Measurements from ENCODE around the gene SORCS2.
"Not testable (repeated sequence)": the region's sequence is repeated elsewhere in the genome, so short reads cannot be mapped to it uniquely, and the experiment has no call there.

SORCS2 gene

DNA sequence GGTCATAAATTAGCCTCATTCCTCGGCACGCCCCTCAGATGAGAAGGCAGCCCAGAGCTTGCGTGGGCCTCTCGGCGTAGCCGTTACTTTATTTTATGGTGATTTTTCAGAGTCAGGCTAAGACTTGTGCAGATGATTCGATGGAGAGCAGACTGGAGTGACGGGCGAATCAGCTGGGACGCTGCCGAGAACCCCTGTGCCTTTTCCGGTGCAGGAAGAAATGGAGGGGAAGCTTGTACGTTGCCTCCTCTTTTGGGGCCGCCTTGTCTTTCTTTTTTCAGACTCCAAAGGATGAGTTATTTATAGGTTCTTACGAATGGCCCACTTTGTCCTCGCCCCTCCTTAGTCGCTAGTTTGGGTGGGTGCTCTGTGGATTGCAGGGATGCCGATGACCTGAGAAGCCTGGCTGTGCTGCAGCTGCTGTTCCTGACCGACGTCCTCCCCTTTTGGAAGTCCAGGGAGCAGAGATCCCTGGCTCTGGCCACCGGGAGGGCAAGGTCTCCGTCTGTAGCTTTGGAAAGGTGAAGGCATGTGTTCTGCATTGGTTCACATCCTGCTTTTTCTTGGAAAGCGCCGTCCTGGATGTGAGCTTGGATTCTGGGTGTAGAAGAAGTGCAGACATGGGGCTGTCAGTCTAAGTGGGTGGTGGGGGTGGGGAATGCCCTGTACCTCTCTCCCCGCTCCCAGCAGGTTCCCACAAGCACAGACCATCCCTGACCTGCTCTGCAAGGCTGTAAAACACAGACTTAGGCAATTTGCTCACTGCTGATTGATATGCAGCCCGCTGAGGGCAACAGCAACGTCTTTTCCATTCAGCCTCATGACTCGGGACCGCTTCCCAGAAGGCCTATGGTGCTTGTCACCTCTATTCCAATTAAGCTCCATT lies 9.3 kb downstream of the SORCS2 start:
- peak; percentile 34 for DNase-seq

DNA sequence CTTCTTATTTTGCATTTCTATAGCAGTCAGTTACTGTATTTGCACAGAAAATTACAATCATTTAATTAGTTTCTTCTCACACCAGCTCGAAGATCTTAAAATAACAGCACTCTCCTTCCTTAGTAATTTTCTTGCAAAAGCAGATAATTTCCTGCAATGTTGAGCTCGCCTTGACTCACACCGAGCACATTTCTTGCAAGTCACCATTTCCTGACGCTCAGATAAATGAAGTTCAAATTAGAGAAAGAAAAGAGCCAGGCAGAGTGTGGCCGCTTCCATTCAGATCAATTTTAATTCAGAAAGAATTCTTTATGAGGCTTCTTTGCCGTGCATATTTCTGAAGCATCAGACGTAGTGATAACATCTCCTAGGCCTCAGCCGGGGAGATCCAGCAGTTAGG lies 10.1 kb downstream of the SORCS2 start:
- no peak for DNase-seq

DNA sequence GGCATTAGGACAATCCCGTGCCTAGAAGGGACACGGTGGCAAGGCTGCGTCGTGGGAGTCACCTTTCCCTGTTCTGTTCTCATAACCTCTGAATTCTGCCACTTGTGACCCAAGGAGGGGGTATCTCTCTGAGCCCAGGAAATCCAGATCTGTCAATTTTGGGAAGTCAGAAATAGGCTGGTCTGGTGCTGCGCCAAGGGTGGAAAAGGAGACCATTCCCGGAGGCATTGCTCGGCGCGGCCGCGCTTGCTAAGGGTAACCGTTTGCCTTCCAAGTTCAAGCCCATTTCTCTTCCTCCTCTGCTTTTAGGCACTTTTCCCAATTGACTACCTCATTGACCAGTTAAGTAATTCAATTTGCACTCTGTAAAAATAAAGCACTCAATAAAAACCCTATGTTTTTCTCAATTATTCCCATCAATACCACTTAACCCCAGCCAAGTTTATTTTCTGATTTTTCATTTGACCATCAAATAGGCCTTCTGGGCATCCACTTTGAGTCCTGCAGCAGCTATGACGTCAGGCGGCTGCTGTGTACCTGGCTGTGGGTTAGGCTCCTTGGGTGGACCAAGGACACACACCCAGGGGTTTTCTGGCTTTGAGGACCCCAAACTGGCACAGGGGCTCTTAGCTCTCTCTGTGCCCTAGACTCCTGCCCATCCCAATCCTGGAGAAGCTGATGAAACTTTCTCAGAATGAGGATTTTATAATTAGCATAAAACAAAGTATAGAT lies 12.5 kb downstream of the SORCS2 start:
- no peak for DNase-seq

DNA sequence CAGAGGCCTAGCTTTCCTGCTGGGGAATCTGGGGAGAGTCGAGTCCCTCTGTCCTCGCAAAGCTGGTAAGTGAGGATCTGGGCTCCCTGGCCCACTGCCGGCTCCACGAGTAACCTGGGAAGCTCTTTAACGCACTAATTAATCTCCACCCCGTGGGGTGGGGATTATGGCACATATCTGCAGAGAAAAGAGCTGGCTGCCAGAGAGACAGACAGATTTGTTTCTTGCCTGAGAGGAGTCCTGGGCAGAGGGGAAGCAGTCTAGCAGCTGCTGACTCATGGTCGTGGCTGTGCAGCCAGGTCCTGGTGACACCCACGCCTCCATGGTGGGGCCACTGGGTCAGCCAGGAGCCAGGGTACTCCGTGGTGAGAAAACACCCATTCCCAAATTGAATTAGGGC lies 14.0 kb downstream of the SORCS2 start:
- peak; percentile 77 for DNase-seq

DNA sequence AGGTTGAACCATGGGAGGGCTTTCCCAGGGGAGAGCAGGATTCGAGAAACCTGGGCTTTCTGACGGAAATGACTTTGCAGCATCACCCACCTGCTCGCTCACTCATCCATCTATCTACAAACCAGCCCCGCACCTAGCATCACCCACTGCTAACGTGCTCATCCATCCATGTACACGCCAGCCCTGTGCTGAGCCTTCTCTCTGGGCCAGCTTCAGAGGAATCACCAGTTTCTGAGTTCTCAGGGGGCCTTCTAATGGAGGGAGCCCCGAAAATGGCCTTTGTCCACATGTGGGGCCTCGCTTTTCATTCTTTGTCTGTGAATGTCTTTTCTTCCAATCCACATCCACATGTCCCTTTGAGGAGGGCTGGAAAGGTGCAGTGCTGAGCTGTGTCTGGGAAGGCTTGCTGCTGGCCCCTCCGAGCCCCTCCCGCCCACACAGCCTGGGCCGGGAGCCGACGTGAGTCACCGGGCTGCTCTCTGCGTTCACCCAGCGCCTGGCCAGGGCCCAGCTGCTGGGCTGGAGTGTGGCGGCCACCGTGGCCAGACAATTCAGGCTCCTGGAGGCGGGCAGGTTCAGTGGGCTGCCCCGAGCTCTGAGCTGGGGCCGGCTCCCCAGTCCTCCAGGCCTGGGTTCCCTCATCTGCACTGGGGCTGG lies 14.7 kb downstream of the SORCS2 start:
- DNase-seq, result peak; percentile 92

DNA sequence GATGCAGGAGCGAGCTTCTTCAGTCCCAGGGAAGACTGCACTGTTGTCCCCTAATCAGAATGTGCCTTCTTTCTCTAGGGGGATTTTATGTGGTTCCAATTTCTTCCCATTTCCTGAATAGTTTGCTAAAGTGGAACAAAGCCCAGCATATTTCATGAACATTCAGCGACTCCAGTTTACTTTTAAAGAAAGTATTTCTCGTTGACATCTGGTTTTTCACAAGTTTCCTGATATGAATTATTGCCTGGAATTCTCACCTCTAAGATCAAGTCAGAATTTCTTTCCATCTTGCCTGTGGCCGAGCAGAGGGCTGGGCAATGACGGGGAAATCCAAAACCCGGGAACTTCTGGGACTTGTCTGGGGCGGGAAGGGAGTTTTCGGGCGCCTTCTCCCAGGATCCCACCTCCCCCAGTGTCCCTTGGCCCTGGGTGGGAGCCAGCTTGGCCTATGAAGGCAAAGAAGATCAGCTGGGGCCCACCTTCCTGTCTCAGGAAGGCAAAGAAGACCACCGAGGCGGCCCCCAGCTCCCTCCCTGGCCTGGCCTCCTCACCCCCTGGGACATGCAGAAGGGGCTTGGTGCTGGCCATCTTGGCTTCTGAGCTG lies 15.4 kb downstream of the SORCS2 start:
- DNase-seq, result peak; percentile 88

DNA sequence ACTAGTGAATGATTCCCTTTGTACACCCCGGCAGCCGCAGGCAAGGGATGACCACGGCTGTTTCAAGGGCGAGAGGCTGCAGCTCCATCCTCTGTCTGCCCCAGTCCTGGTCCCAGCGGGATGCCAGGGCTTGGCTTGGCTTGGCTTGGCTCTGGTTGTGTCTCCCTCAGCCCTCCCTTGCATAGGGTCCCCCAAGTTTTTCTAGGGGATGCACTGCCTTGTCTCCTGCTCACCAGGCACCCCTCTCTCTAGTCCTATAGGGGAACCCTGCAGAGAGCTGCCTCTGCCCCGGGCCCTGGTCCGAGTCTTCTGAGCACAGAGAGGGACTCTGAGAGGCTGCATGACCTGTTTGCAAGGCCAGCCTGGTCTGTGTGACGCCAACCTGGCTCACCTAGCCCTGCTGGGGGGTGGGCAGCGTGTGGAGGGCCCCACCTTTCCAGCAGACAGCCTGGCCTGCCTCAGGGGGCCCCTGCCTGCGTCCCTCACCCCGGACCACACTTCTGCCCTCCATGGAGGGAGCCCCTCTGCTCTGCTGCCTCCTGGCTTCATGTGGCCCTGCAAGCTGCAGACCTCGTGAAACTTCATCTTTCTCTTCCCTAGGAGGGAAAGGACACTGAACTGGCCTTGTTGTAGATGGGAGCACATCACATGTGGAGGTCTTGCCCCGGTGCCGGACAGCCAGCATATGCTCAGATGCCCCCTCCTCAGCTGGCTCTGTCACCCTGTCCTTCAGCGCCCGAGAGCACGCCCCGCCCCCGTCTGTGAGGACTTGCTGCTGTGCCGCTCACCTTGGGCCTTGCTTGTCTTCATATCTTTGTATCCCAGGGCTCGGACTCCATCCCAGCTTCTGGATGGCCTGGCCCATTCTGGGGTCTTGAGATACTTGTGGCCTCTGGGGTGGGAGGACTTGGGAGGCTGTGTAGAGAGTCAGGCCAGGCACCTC lies 16.4 kb downstream of the SORCS2 start:
- DNase-seq, result no peak

DNA sequence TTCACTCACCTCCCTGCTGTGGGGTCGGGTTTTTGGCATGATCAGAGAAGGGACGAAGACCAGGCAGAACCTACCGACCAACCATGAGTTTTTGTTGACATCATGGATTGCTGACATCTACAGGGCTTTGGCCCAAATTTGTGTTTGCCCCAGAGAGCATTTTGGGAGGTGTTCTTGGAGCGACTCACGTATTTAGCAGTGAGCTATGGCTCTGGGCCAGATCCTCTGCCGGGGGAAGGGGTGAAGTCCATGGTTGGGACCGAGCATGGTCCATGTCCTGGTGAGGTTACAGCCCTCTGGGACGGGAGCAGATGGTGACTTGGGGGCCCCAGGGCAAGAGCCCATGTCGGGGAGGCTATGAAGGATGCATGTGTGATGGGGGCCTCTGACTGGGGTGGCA lies 17.4 kb downstream of the SORCS2 start:
- DNase-seq, result peak; percentile 66

DNA sequence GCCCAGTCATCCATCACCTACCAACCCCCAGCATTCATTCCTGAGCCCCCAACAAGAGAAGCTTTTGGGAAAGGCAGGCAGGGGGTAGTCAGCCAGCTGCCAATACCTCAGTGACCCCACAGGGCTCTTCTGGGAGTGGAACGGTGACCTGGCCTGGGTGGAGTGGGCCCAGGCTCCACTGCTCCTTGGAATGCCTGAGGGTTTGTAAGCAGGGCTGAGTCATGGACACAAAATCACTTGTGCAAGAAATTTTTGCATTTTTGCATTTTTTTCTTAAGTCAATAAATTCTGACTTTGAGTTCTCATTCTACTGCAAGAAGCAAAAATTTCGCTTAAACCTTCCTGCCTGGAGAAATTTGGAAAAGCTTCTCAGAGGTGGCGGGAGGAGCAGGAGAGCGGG lies 18.5 kb downstream of the SORCS2 start:
- peak; percentile 85 for DNase-seq

DNA sequence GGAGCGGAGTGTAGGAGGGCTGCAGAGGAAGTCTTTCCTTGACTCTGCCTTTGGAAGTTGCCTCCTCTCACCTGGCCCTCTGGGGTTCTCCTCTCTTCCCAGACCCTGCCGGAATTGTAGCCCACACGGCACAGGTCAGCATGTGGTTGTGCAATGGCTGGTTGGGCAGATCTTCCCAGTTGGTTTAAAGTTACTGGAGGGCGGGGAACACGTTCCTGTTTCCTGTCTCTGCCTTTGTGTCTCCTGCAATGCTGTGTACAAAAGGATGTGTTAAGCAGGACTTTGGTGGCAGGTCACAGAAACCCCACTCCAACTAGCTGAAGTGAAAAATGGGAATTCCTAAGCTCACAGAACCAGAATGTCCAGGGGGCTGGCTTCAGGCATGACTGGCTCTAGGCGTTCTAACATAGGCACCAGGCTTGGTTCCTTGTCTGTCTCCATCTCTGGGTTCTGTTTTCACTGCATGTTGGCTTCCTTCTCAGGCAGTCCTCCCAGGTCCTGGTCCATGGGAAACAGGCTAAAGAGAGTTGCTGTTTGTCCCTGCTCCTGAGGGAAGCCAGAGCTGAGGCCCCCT lies 19.9 kb downstream of the SORCS2 start:
- no peak for DNase-seq

DNA sequence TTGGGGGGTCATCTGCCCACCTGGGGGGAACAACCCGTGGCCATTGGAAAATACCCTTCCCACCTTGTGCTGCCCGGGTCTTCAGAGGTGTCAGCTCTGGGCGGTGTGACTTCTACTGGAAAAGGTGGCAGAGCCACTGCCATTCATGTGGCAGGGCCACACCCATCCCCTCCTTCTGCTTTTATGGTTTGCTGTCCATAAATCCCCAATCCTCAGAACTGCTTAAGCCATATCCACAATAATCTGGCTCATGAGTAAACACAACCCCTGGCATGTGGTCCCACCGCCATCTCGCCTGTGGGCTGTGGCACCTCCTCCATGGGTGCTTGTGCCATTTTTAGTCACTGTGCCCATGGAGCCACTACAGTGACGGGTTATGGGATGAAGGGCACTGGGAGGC lies 20.6 kb downstream of the SORCS2 start:
- no peak for DNase-seq

DNA sequence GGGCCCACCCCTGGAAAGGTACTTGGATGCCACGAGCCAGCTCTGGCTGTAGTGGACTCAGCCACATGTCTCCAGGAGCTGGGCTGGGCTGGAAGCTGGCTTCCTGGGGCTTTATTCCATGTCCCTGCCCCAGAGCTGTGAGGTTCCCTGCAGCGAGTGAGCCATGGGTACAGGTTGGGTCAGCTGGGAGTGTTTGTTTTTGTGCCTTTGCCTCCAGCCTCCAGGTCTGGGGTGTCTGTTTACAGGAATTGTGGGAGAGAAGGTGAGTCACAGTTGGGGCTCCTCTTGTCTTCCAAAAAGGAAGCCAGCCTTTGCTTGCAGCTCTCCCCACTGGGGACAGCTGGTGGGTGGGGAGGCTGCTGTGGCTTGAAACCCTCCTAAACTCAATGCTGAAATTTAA lies 21.5 kb downstream of the SORCS2 start:
- DNase-seq, result no peak

DNA sequence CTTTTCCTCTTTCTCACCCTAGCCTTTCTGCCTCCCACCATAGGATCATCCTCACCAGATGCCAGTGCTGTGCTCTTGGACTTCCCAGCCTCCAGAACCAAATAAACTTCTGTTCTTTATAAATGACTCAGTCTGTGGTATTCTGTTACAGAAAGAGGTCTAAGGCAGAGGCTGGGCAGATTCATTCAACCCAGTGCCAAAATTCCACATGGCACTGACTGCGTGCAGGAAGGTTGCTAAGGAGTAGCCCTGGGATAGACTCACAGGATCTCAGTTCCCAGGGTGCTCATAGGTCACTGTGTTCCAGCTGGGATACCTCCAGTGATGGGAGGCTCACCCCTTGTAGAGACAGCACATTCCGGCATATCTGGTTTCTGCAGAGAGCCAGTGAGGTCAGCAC lies 22.0 kb downstream of the SORCS2 start:
- DNase-seq, result no peak

DNA sequence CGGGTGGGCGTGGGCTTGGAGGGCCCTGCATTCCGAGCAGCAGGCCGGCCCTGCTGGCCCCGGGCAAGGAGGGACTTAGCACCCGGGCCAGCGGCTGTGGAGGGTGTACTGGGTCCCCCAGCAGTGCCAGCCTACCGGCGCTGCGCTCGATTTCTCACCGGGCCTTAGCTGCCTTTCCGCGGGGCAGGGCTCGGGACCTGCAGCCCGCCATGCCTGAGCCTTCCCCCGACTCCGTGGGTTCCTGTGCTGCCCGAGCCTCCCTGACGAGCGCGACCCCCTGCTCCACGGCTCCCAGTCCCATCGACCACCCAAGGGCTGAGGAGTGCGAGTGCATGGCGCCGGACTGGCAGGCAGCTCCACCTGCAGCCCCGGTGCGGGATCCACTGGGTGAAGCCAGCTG lies 22.8 kb downstream of the SORCS2 start:
- not testable (repeated sequence) for DNase-seq

DNA sequence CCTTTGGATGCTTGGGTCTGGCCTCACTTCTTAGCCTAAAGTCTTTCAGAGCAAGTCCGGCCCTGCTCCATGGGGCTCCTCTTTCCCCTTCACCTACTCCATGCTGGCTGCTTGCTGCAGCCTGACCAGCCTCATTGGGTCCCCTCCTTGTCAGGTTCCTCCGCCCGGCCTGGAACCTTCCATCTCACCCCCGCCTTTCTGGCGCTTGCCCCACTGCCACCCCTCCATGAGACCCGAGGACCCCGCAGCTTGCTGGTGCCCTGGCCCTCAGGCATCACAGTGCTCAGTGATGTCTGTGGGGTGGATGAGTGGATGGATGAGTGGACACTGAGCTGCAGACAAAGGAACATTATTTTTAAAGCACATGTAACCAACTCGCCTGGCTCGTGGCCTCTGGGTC lies 24.7 kb downstream of the SORCS2 start:
- no peak for DNase-seq

DNA sequence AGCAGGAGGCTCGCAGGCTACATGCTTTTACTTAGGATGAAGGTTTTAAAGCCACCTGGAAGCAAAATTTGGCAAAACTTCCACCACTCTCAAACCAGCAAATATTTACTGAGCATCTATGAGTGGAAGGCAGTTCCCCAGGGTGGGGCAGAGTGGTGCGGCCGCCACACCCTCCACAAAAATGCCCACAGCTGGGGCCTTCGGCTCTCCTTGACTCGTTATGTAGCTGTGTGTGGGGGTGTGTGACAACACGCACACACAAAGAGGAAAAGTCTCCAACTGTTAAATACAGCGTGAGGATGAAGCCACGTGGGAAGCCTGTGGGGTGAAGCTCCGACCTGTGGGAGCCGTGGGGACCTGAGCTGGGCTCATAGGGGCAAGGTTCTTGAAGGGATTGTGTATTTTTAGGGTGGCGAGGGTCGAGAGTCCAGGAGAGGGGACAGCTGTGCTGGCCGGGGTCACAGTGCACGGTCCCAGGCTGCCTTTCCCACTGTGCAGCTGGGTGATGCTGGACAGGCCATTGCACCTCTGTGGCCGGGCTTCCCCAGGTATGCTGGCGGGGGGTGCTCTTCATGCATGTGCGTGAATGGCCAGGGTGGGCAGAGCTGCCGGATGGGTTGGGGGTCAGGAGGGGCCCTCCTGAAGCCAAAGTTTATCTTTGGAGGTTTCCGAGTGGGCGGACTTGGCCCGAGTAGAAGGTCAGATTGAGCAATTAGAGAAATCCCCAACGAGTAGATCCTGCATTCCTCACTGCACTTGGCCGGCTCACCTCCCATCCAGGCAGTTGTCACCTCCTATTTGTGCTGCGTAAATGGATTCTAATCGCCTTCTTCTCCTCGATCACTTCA lies 25.4 kb downstream of the SORCS2 start:
- no peak for DNase-seq

DNA sequence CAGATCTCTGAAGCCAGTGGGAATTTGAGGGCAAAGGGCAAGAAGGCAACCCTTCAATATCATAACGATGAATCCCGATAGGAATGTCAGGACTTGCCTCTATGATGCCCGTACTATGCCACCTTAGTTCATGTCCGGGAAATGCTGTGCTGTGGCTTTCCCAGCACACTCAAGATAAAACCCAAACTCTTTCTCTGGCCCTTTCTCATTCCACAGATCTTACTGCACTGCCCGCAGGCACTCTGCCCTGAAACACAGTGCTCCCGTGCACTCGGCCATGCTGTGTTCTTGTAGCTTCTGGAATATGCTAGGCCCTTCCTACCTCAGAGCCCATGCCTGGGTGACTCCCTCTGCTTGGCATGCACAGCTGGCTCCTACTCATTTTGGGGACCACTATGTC lies 26.3 kb downstream of the SORCS2 start:
- no peak for DNase-seq

DNA sequence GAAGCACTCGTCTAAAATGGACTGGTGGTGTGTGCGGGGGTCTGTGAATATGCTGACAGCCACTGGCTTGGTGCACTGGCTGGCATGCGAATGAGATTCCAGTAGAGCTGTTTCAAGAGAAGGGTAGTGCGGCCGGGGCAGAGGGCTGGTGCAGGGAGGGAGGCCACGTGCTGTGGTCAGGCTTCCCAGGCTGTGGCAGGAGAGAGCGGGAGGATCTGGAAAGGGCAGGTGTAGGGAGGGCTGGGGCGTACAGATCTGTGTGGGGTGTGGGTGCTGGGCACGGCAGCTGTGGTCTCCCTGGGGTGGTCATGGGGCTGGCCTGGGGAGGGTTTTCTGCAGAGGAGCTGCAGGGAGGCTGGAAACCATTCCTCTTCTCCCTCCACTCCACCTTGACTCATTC lies 30.2 kb downstream of the SORCS2 start:
- no peak for DNase-seq

DNA sequence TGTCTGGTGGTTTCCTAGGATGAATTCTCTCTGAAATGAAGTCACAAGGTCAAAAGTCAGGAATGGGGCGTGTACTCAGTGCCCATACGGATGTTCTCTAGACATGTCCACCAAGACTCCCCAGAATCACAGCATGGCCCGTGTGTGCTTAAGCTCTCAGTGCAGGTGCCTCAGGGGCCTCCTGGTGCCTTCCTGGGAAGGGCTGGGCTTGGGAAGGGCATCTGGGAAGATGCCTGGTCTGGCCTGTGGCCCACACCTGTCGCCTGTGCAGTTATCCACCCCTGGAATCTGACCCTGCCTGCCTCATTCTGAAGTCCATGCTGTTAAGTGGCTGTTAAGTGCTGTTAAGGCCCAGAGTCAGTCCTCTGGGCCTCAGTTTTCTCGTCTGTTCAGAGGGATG lies 31.2 kb downstream of the SORCS2 start:
- DNase-seq, result no peak

DNA sequence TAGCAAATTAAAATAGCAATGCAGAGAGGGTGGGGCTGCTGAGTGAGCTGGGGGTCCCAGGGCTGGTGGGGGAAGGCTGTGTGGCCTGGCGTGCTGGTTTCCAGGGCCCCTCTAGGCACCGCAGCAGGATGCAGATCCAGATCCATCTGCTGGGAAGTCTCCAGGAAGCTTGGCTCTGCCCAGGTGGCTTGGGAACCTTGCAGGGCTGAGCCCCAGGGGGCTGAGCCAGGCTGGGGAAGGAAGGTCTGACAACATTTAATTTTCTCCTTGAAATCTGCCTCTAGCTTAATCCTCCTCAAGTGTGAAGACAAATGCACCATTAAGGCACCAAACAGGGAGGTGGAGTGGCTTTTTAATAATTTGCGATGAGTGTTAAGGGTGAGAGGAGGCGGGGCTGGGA lies 31.7 kb downstream of the SORCS2 start:
- no peak for DNase-seq

Data from fibroblast of upper back skin (primary cell).